NCI-H1417 (cell line): ENCODE results near the gene AARS1.
"Not testable (repeated sequence)": the region's sequence is repeated elsewhere in the genome, so short reads cannot be mapped to it uniquely, and the experiment has no call there.

Source experiments
- DNase-seq, 3 experiments: peaks; one replicate each; lab custom pipeline; 2025; lab: John Stamatoyannopoulos, UW

AARS1 gene

DNA sequence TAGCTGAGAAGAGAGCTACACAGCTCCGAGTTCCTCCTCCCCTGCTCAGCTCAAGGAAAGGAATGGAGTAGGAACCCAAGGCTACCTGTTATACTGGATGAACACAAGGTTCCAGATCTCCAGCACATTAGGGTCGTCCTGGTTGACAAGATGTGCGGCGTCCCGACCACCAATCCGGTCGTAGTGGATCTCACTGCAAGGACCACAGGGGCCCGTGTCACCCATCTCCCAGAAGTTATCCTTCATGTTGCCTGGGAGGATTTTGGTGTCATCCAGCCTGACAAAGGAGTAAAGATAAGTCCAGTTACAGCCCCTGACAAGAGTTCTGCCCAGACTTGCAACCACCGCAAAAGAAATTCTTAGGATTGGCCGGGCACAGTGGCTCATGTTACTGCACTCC is 17.6 kb downstream of the AARS1 start:
- no peak for DNase-seq

GRCh38 chr16:70270176-70270575 is 19.1 kb downstream of the AARS1 start:
- no peak for DNase-seq

GRCh38 chr16:70269471-70269870 is 19.8 kb downstream of the AARS1 start:
- no peak for DNase-seq

- not testable (repeated sequence) for DNase-seq
Observed at GRCh38 chr16:70267922-70268321, 21.4 kb downstream of the AARS1 start.

- peak; percentile 1 to 52 (median 2) for DNase-seq
Observed at GRCh38 chr16:70267516-70267915, 21.8 kb downstream of the AARS1 start.

- DNase-seq = not testable (repeated sequence)
Observed at GRCh38 chr16:70259903-70260302, 29.4 kb downstream of the AARS1 start.

- DNase-seq = no peak
Observed at GRCh38 chr16:70258946-70259345, 30.4 kb downstream of the AARS1 start.

DNA sequence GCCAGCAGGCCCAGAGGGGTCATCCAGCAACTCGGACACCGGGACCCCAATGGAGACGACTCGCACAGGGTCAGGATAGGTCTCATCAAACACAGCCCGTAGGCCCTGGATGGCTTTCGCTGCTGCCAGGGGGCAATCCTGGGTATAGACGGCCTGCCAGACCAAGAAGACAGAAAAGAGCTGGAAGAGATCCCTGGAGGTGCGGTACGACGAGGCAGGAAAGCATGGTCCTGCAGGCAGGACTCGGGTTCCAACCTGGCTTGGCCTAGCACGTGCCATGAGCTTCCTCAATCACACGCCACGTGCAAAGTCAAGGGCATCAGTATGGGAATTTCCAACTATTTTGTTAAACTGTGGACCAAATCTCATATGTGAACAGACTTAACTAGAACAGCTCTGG is 31.2 kb downstream of the AARS1 start:
- DNase-seq = no peak

DNA sequence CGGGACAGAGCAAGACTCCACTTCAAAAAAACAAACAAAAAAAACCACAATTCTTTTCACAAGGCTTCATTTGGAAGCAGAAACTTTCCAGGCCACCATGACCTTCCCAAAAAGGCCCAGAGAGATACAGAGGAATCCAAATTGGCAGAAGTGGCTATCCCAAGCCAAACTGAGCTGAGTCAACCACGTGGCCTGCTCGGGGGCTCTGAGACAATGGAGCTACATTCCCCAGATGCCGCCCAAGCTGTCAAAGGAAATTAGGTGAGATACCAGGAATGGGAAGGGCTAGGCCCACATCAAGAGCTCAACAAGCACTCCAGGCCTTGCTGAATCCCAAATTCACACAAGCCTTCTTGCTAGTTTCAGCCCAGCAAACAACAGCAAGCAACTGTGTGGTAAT is 31.9 kb downstream of the AARS1 start:
- no peak for DNase-seq

GRCh38 chr16:70255574-70255973 is 33.7 kb downstream of the AARS1 start:
- DNase-seq = no peak

GRCh38 chr16:70254965-70255286 is 34.4 kb downstream of the AARS1 start:
- no peak for DNase-seq

GRCh38 chr16:70254180-70254964 is 34.9 kb downstream of the AARS1 start:
- DNase-seq = no peak

- peak; percentile 0 to 24 (median 8) for DNase-seq
Observed at GRCh38 chr16:70253291-70254106, 35.8 kb downstream of the AARS1 start.

- peak in 1 of 3 experiments; percentile 36 for DNase-seq
Observed at GRCh38 chr16:70252355-70252988, 36.8 kb downstream of the AARS1 start.

DNA sequence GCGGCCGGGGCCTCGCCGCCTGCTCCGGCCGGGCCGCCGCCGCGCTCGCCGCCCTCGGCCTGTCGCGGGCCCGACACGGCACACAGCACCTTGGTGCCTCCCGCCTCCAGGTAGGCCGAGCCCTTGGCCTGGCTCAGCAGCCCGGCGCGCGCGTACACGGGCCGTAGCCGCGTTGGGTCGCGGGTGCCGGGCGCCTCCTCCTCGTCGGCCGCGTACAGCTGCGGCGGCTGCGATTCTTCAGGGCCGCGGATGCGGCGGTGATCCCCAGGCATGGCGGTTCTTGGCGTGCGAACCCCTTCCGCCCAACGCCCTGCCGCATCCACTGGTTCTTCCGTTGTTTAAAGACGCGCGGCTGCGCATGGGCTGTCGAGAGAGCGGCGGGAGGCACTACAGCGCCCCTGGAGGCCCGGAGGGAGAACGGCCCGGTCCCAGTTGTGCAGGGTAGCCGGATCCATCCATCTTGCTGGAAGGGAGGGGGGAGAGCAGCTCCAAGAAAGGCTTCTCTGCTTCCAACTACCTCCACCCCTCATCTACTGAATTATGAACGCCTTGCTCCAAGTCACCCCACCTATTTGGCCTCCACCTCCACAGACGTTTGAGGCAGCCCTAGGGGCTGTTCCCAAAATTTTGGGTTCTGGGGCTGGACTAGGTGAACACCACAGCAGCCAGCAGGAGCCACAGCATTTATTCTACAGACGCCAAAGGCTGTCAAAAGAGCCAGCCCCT is 37.5 kb downstream of the AARS1 start, which contains the start of gene EXOSC6:
Gene EXOSC6 (minus strand): TSS at position 312 of the 726 bp plus-strand sequence. CDS start 40 bp downstream, at position 272.
- DNase-seq = peak; percentile 89 to 95 (median 92)

- peak; percentile 17 to 77 (median 62) for DNase-seq
Observed at GRCh38 chr16:70250748-70251628, 38.3 kb downstream of the AARS1 start.

DNA sequence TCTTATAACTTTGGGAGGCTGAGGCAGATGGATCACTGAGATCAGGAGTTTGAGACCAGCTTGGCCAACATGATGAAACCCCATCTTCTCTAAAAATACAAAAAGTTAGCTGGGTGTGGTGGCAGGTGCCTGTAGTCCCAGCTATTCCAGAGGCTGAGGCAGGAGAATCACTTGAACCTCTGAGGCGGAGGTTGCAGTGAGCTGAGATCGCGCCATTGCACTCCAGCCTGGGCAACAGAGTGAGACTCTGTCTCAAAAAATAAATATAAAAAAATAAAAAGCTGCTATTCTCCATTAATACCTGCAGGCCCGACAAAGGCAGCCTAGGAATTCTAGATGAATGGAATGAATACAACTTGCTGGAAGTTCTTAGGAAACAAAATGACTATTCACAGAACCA is 39.6 kb downstream of the AARS1 start:
- DNase-seq = not testable (repeated sequence)

- not testable (repeated sequence) for DNase-seq
Observed at GRCh38 chr16:70238773-70239172, 50.5 kb downstream of the AARS1 start.

- DNase-seq = not testable (repeated sequence)
Observed at GRCh38 chr16:70231831-70232230, 57.5 kb downstream of the AARS1 start.

DNA sequence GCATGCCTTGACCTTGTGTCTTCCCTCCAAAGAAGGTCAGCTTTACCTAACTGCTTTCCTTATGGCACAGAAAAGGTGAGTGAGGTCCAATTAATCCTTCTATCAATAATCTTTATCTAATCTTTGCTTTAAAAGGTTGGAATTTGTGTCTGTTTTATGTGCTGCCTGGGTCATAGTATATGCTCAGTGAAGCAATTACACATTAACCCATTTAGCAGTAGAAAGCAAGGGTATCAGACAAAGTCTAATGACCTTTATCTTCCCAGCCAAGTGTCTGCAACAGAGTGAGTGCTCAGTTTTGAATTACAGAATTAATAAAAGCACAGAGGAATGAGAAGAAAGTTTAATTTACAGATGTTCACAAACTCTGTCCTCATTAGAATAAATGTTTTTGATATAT is 63.3 kb downstream of the AARS1 start:
- DNase-seq = not testable (repeated sequence)

DNA sequence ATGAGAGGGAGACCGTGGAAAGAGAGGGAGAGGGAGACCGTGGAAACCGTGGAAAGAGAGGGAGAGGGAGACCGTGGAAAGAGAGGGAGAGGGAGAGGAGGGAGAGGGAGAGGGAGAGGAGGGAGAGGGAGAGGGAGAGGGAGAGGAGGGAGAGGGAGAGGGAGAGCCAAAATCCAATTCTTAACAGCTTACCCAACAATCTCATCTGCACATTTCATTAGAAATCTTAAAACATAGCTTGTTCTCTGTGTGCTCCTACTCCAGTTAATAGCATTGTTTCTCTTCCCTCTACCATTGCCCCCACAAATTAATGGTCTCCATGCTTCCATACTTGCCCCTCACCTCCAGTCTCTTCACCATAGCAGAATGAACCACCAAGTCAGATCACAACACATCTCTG is 63.9 kb downstream of the AARS1 start:
- not testable (repeated sequence) for DNase-seq
